SK-N-SH treated with all-trans-retinoic acid at 6 μM for 48 hours (cell line): Measurements from ENCODE around the gene ESPNL.

ENCODE experiments used
- ATAC-seq: fragments of 200-7000 bp; cut with Tn5 transposase; 3 replicates; pipeline ENCODE4 v1.9.1; 2020; ENCODE audit warnings: mild to moderate bottlenecking, moderate library complexity
- ARNTL ChIP-seq: fragments of 450-650 bp; formaldehyde crosslinking; IDR thresholded peaks from 2 replicates; pipeline ENCODE4 v1.5.0; 2020; ENCODE audit warnings: low read depth, mild to moderate bottlenecking, moderate library complexity, borderline replicate concordance
- CSDC2 ChIP-seq: fragments of 250-450 bp; sonication (Bioruptor Pico); IDR thresholded peaks from 2 replicates; pipeline ENCODE4 v1.5.0; 2020; ENCODE audit warnings: mild to moderate bottlenecking, moderate library complexity
- ESRRG ChIP-seq: fragments of 250-450 bp; sonication (Bioruptor Pico); IDR thresholded peaks from 2 replicates; pipeline ENCODE4 v1.6.1; 2021; ENCODE audit warnings: mild to moderate bottlenecking
- GLIS3 ChIP-seq: fragments of 250-450 bp; sonication (Bioruptor Pico); IDR thresholded peaks from 2 replicates; pipeline ENCODE4 v1.5.0; 2020; ENCODE audit warnings: mild to moderate bottlenecking, moderate library complexity
- ISL1 ChIP-seq: fragments of 250-450 bp; sonication (Bioruptor Pico); IDR thresholded peaks from 2 replicates; pipeline ENCODE4 v2.1.2; 2022; ENCODE audit warnings: mild to moderate bottlenecking, moderate library complexity
- OSR1 ChIP-seq: fragments of 250-450 bp; sonication (Bioruptor Pico); IDR thresholded peaks from 2 replicates; pipeline ENCODE4 v1.8.0; 2022; ENCODE audit warnings: moderate library complexity, mild to moderate bottlenecking, inconsistent platforms
- POU6F1 ChIP-seq: fragments of 250-450 bp; sonication (Bioruptor Pico); IDR thresholded peaks from 2 replicates; pipeline ENCODE4 v1.8.0; 2021; ENCODE audit warnings: low read depth, mild to moderate bottlenecking, moderate library complexity, borderline replicate concordance
- PPARA ChIP-seq: fragments of 250-450 bp; sonication (Bioruptor Pico); IDR thresholded peaks from 2 replicates; pipeline ENCODE4 v1.5.0; 2020; ENCODE audit warnings: mild to moderate bottlenecking, borderline replicate concordance
- RARB ChIP-seq: fragments of 250-450 bp; sonication (Bioruptor Pico); IDR thresholded peaks from 2 replicates; pipeline ENCODE4 v1.8.0; 2021; ENCODE audit warnings: mild to moderate bottlenecking, moderate library complexity
- SNAI2 ChIP-seq: fragments of 250-450 bp; sonication (Bioruptor Pico); IDR thresholded peaks from 2 replicates; pipeline ENCODE4 v1.5.0; 2020; ENCODE audit warnings: mild to moderate bottlenecking, moderate library complexity
- TOX ChIP-seq: fragments of 250-450 bp; sonication (Bioruptor Pico); IDR thresholded peaks from 2 replicates; pipeline ENCODE4 v1.8.0; 2021; ENCODE audit warnings: mild to moderate bottlenecking, moderate library complexity, borderline replicate concordance
- ZNF565 ChIP-seq: fragments of 450-650 bp; formaldehyde crosslinking; conservative IDR thresholded peaks from 2 replicates; pipeline ENCODE4 v1.5.0; 2020; ENCODE audit warnings: low read depth, mild to moderate bottlenecking, moderate library complexity
- ZNF8 ChIP-seq: fragments of 450-650 bp; formaldehyde crosslinking; IDR thresholded peaks from 2 replicates; pipeline ENCODE4 v1.5.0; 2020; ENCODE audit warnings: mild to moderate bottlenecking, moderate library complexity

The ESPNL gene

GRCh38 chr2:238182362-238182761 lies 82.2 kb downstream of the ESPNL start:
- TF ChIP-seq PPARA (CRISPR knock-in tag) (no peak), OSR1 (CRISPR knock-in tag) (no peak), CSDC2 (CRISPR knock-in tag) (no peak), ESRRG (CRISPR knock-in tag) (no peak), ZNF8 (CRISPR knock-in tag) (no peak), ZNF565 (no peak), RARB (CRISPR knock-in tag) (no peak), TOX (CRISPR knock-in tag) (no peak), SNAI2 (CRISPR knock-in tag) (no peak), POU6F1 (CRISPR knock-in tag) (no peak), ISL1 (CRISPR knock-in tag) (no peak), ARNTL (CRISPR knock-in tag) (no peak), GLIS3 (CRISPR knock-in tag) (no peak)
- ATAC-seq, result no peak
